CD8-positive, alpha-beta memory T cell (primary cell): ENCODE data around the gene DNMBP. TPM values are rescaled to one million over a fixed set of nuclear protein-coding genes. Genes with fewer than 3 reads are reported as not detected.
"Not testable (repeated sequence)": the region's sequence is repeated elsewhere in the genome, so short reads cannot be mapped to it uniquely, and the experiment has no call there.

Experiments
- CTCF ChIA-PET: fragments of 350-600 bp; sonication (Branson Sonifier 250); formaldehyde crosslinking; loops from one replicate; lab custom pipeline; 2021; ENCODE audit warnings: antibody characterized with exemption; lab: Charles Lee
- POLR2A ChIA-PET: fragments of 350-600 bp; sonication (Branson Sonifier 250); formaldehyde crosslinking; loops from one replicate; lab custom pipeline; 2021; ENCODE audit warnings: antibody characterized with exemption; lab: Charles Lee
- DNase-seq, 5 donors: peaks; one replicate each; pipeline versions ENCODE4 v3.0.0 to v3.0.0-alpha.2; 2020 to 2022; ENCODE audit warnings: mixed read lengths in 1 of 5
- H3K27ac ChIP-seq: one replicate; pipeline ENCODE4 v1.7.0; 2013; ENCODE audit warnings: low read depth, mild to moderate bottlenecking, low read length, moderate library complexity
- H3K27me3 ChIP-seq: 2 replicates; pipeline ENCODE4 v1.7.0; 2013; ENCODE audit warnings: low read length, mild to moderate bottlenecking; ENCODE audit not compliant: insufficient read depth, poor library complexity, severe bottlenecking
- H3K36me3 ChIP-seq: 2 replicates; pipeline ENCODE4 v1.7.0; 2013; ENCODE audit warnings: mild to moderate bottlenecking, low read length, moderate library complexity; ENCODE audit not compliant: insufficient read depth
- H3K4me1 ChIP-seq: 2 replicates; pipeline ENCODE4 v1.7.0; 2013; ENCODE audit warnings: mild to moderate bottlenecking, low read length, moderate library complexity; ENCODE audit not compliant: insufficient read depth
- H3K4me3 ChIP-seq: 2 replicates; pipeline ENCODE4 v1.7.0; 2013; ENCODE audit warnings: mild to moderate bottlenecking, low read length
- H3K9me3 ChIP-seq: 2 replicates; pipeline ENCODE4 v1.7.0; 2013; ENCODE audit warnings: mild to moderate bottlenecking, low read length
- H3K27ac Mint-ChIP-seq, 8 donors: one replicate each; pipeline ENCODE4 v1.8.0; 2020 to 2021; ENCODE audit warnings: mixed read lengths in 8 of 8, mild to moderate bottlenecking in 6 of 8, inconsistent platforms in 3 of 8, moderate library complexity in 3 of 8
- H3K27me3 Mint-ChIP-seq, 2 donors: one replicate each; pipeline ENCODE4 v1.8.0; 2020 to 2021; ENCODE audit warnings: mixed read lengths in 2 of 2, mild to moderate bottlenecking in 1 of 2, moderate library complexity in 1 of 2
- H3K36me3 Mint-ChIP-seq, 3 donors: one replicate each; pipeline ENCODE4 v1.8.0; 2020 to 2021; ENCODE audit warnings: mixed read lengths in 3 of 3, inconsistent platforms in 1 of 3, mild to moderate bottlenecking in 1 of 3
- H3K4me1 Mint-ChIP-seq, 3 donors: one replicate each; pipeline ENCODE4 v1.8.0; 2020 to 2021; ENCODE audit warnings: mixed read lengths in 3 of 3, inconsistent platforms in 1 of 3, mild to moderate bottlenecking in 1 of 3
- H3K4me3 Mint-ChIP-seq, 7 donors: one replicate each; pipeline ENCODE4 v1.8.0; 2020 to 2021; ENCODE audit warnings: mixed read lengths in 7 of 7, mild to moderate bottlenecking in 6 of 7, moderate library complexity in 4 of 7, inconsistent platforms in 2 of 7
- H3K9me3 Mint-ChIP-seq, 5 donors: one replicate each; pipeline ENCODE4 v1.8.0; 2020 to 2022; ENCODE audit warnings: mixed read lengths in 5 of 5, mild to moderate bottlenecking in 3 of 5, moderate library complexity in 2 of 5, inconsistent platforms in 1 of 5
- polyA plus RNA-seq: library from polyadenylated mRNA; unstranded; fragments of 300-500 nt; fragmentation: Illumina TruSeq; gene quantifications from one replicate; pipeline ENCODE4 v1.2.3, GENCODE V29; 2021
- total RNA-seq, 2 experiments: library from RNA; stranded (reverse); gene quantifications; one replicate each; pipeline ENCODE4 v1.2.3, GENCODE V29; 2021

Gene DNMBP
- total and polyA plus RNA-seq, 3 experiments from 2014 or later = 1.5 to 2.3 (median 2.0) TPM

- H3K9me3 Mint-ChIP-seq = peaks cover 9 to 26% (median 23%) of the 10 kb centered on the region in 5 donors
- no peaks in the 10 kb centered on the region for H3K36me3 ChIP-seq
- peaks cover 16% of the 10 kb centered on the region for H3K4me1 ChIP-seq
- H3K4me1 Mint-ChIP-seq = peaks cover 14 to 23% (median 18%) of the 10 kb centered on the region in 3 donors
- H3K9me3 ChIP-seq = no peaks in the 10 kb centered on the region
- H3K27ac ChIP-seq = no peak overlapping the region
- peak overlapping the region; percentile 11 for H3K4me3 ChIP-seq
- H3K4me3 Mint-ChIP-seq = peak overlapping the region; percentile 32 to 78 (median 70)
- CTCF ChIA-PET = interaction anchor here (0.7 to 3.8 kb wide), 3 partner anchors 24 to 175 kb away, joined by 3 to 13 read pairs (median 5); partner anchors contain the start of gene DNMBP
- H3K27ac Mint-ChIP-seq = peak overlapping the region in 3 of 8 donors; percentile 23 to 75 (median 25)
- peaks cover 45 to 75% of the 10 kb centered on the region in 2 donors for H3K27me3 Mint-ChIP-seq
- peak; percentile 4 to 64 (median 51) for DNase-seq
- H3K36me3 Mint-ChIP-seq = peaks cover 0 to 9% (median 1%) of the 10 kb centered on the region in 3 donors
- H3K27me3 ChIP-seq = no peaks in the 10 kb centered on the region
- POLR2A ChIA-PET = no interaction called here
Observed at GRCh38 chr10:99870123-99870730, 139.5 kb downstream of the DNMBP start.

DNA sequence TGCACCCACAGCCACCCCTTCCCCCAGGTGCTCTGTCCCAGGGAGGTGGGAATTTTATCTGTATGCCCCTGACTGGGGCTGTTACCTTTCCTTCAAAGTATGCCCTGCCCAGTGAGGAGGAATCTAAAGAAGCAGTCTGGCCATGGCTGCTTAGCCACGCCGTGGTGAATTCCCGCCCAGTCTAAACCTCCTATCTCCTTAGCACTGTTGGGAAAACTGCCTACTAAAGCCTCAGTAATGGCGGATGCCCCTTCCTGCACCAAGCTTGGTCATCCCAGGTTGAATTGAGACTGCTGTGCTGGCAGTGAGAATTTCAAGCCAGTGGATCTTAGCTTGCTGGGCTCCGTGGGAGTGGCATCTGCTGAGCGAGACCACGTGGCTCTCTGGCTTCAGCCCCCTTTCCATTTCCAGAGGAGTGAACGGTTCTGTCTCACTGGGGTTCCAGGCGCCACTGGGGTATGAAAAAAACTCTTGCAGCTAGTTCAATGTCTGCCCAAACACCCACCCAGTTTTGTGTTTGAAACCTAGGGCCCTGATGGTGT, 140.1 kb downstream of the DNMBP start:
- DNase-seq = no peak
- Mint-ChIP-seq H3K9me3 (peaks cover 9 to 26% (median 23%) of the 10 kb centered on the region in 5 donors), H3K4me3 (peak overlapping the region in 4 of 7 donors; percentile 61 to 78 (median 73)), H3K4me1 (peaks cover 14 to 23% (median 18%) of the 10 kb centered on the region in 3 donors), H3K27ac (peak overlapping the region in 1 of 8 donors; percentile 75), H3K36me3 (peaks cover 0 to 7% (median 1%) of the 10 kb centered on the region in 3 donors), H3K27me3 (peaks cover 44 to 77% of the 10 kb centered on the region in 2 donors)
- H3K4me3 ChIP-seq = peak overlapping the region; percentile 11
- H3K9me3 ChIP-seq = no peaks in the 10 kb centered on the region
- ChIA-PET POLR2A (no interaction called here), CTCF (interaction anchor here (0.7 to 3.8 kb wide), 4 partner anchors 10 to 176 kb away, joined by 3 to 13 read pairs (median 4); partner anchors contain the start of gene DNMBP)
- H3K36me3 ChIP-seq = no peaks in the 10 kb centered on the region
- no peaks in the 10 kb centered on the region for H3K27me3 ChIP-seq
- H3K27ac ChIP-seq = no peak overlapping the region
- H3K4me1 ChIP-seq = peaks cover 16% of the 10 kb centered on the region

DNA sequence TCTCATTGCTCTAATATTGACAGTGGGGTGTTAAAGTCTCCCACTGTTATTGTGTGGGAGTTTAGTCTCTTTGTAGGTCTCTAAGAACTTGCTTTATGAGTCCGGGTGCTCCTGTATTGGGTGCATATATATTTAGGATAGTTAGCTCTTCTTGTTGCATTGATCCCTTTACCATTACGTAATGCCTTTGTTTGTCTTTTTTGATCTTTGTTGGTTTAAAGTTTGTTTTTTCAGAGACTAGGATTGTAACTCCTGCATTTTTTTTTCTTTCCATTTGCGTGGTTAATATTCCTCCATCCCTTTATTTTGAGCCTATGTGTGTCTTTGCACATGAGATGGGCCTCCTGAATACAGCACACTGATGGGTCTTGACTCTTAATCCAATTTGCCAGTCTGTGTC, 142.5 kb downstream of the DNMBP start:
- H3K4me3 ChIP-seq, H3K36me3 ChIP-seq, H3K4me3 Mint-ChIP-seq, H3K9me3 ChIP-seq, POLR2A ChIA-PET, CTCF ChIA-PET, H3K27ac Mint-ChIP-seq, DNase-seq, H3K36me3 Mint-ChIP-seq, H3K27ac ChIP-seq, H3K27me3 ChIP-seq: not testable (repeated sequence)
- Mint-ChIP-seq H3K4me1 (peaks cover 14 to 23% (median 18%) of the 10 kb centered on the region in 3 donors), H3K27me3 (peaks cover 36 to 61% of the 10 kb centered on the region in 2 donors), H3K9me3 (peaks cover 9 to 26% (median 25%) of the 10 kb centered on the region in 5 donors)
- peaks cover 16% of the 10 kb centered on the region for H3K4me1 ChIP-seq

GRCh38 chr10:99863535-99864240, 146.1 kb downstream of the DNMBP start:
- H3K4me1 ChIP-seq, H3K9me3 ChIP-seq, H3K27ac ChIP-seq, DNase-seq, H3K36me3 ChIP-seq, H3K4me3 ChIP-seq, H3K27me3 ChIP-seq, H3K4me3 Mint-ChIP-seq, H3K4me1 Mint-ChIP-seq, POLR2A ChIA-PET, H3K36me3 Mint-ChIP-seq: not testable (repeated sequence)
- CTCF ChIA-PET = interaction anchor here (1.9 kb wide), 1 partner anchor 18 kb away, joined by 6 read pairs; no protein-coding TSS in a partner anchor
- peak overlapping the region in 1 of 8 donors; percentile 14 for H3K27ac Mint-ChIP-seq
- H3K27me3 Mint-ChIP-seq = peaks cover 26 to 49% of the 10 kb centered on the region in 2 donors
- H3K9me3 Mint-ChIP-seq = peaks cover 9 to 26% (median 25%) of the 10 kb centered on the region in 5 donors

DNA sequence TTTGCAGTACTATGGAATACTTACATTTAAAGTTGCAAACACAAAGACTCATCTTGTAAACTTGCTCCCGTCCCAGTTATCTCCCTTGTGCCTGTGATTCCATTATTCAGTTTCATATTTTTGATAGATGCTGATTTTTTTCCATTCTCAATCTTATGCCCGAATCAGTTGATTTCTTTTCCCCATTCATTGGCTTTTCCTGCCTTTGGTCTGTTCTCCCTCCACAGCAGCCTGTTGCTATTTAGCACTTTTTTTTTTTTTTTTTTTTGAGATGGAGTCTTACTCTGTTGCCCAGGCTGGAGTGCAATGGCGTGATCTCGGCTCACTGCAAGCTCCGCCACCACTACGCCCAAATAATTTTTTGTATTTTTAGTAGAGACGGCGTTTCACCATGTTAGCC, 149.3 kb downstream of the DNMBP start:
- H3K36me3 ChIP-seq = no peaks in the 10 kb centered on the region
- ChIA-PET CTCF (interaction anchor here (1.7 to 1.8 kb wide), 3 partner anchors 9 to 149 kb away, joined by 3 to 7 read pairs (median 4); partner anchors contain the start of gene DNMBP), POLR2A (no interaction called here)
- H3K9me3 ChIP-seq = no peaks in the 10 kb centered on the region
- H3K36me3 Mint-ChIP-seq = no peaks in the 10 kb centered on the region
- peaks cover 5 to 21% of the 10 kb centered on the region in 2 donors for H3K27me3 Mint-ChIP-seq
- no peaks in the 10 kb centered on the region for H3K4me1 Mint-ChIP-seq
- DNase-seq = no peak
- peaks cover 0 to 4% (median 0%) of the 10 kb centered on the region in 5 donors for H3K9me3 Mint-ChIP-seq
- no peaks in the 10 kb centered on the region for H3K4me1 ChIP-seq
- H3K4me3 ChIP-seq = no peak overlapping the region
- no peak overlapping the region for H3K27ac Mint-ChIP-seq
- H3K4me3 Mint-ChIP-seq = no peak overlapping the region
- no peaks in the 10 kb centered on the region for H3K27me3 ChIP-seq
- H3K27ac ChIP-seq = no peak overlapping the region

DNA sequence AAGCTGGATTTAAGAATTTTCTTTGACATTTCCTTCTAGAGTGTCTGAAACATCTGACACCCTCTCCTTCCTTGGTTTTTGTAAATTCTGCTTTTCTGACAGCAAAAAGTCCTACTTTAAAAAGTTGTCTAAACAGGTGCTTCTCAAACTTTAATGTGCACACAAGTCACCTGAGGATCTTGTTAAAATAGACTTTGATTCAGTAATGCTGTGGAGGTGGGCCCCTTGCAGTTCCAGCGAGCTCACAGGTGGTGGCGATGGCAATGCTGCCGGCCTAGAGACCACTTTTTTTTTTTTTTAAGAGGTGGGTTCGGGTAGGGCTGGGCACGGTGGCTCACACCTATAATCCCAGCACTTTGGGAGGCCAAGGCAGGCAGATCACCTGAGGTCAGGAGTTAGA, 150.2 kb downstream of the DNMBP start:
- Histone ChIP-seq H3K4me1 (no peaks in the 10 kb centered on the region), H3K9me3 (no peaks in the 10 kb centered on the region), H3K27ac (no peak overlapping the region), H3K27me3 (no peaks in the 10 kb centered on the region), H3K4me3 (no peak overlapping the region), H3K36me3 (no peaks in the 10 kb centered on the region)
- Mint-ChIP-seq H3K9me3 (peaks cover 0 to 1% (median 0%) of the 10 kb centered on the region in 5 donors), H3K27ac (no peak overlapping the region), H3K27me3 (peaks cover 4 to 15% of the 10 kb centered on the region in 2 donors), H3K4me3 (no peak overlapping the region), H3K4me1 (no peaks in the 10 kb centered on the region), H3K36me3 (no peaks in the 10 kb centered on the region)
- ChIA-PET CTCF (interaction anchor here (1.0 to 2.1 kb wide), 6 partner anchors 10 to 186 kb away, joined by 3 to 10 read pairs (median 4); partner anchors contain the start of gene DNMBP), POLR2A (no interaction called here)
- no peak for DNase-seq

DNA sequence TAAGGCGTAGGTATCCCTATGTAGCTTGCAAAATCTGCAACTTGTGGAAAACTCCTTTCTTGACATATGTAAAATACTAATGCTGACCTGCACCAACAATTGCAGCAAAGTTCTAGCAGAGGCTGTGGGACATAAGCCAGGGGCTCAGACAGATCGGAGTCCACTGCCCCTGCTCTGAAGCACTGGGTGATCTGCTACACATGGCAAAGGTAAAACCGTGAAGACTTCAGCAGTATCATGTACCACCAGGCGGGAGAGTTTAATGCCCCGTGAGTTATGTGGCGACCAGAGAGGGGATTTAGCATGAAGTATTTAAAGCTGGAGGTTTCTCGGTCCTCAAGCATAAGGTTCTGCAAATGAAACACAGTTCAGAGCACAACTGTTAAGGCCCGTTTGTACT, 150.9 kb downstream of the DNMBP start:
- DNase-seq = no peak
- POLR2A ChIA-PET = no interaction called here
- CTCF ChIA-PET = interaction anchor here (1.0 to 2.1 kb wide), 5 partner anchors 10 to 187 kb away, joined by 3 to 10 read pairs (median 5); partner anchors contain the start of gene DNMBP
- no peaks in the 10 kb centered on the region for H3K9me3 ChIP-seq
- no peaks in the 10 kb centered on the region for H3K36me3 ChIP-seq
- Mint-ChIP-seq H3K4me3 (no peak overlapping the region), H3K4me1 (no peaks in the 10 kb centered on the region), H3K27ac (no peak overlapping the region), H3K9me3 (no peaks in the 10 kb centered on the region), H3K36me3 (no peaks in the 10 kb centered on the region), H3K27me3 (peaks cover 2 to 8% of the 10 kb centered on the region in 2 donors)
- H3K4me3 ChIP-seq = no peak overlapping the region
- no peak overlapping the region for H3K27ac ChIP-seq
- H3K27me3 ChIP-seq = no peaks in the 10 kb centered on the region
- no peaks in the 10 kb centered on the region for H3K4me1 ChIP-seq
